Retina (tissue), 1 donor: ENCODE data around the gene CUL3.

Experiments used
- DNase-seq: peaks from one replicate; pipeline ENCODE4 v3.0.0-alpha.2; 2016

The CUL3 gene

DNA sequence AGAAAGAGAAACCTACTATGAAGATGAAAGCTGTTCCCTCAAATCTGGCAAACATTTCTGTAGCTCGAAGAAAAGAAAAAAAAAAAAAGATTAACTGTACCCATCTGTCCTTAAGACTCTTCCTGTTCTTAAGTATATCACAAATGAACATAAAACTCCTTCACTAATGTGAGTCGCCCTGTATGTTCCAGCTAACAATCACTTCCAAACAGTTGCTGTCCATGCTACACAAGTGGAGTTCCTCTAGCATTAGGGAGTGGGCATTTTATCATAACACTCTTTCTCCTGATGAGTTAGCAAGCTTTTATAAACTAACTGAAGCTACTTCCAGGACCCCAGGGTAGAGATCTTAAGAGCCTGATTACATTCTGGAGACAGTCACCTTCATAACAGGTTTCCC, 5.8 kb downstream of the CUL3 start:
- DNase-seq, result no peak

GRCh38 chr2:224577541-224577940, 7.6 kb downstream of the CUL3 start:
- DNase-seq, result no peak

DNA sequence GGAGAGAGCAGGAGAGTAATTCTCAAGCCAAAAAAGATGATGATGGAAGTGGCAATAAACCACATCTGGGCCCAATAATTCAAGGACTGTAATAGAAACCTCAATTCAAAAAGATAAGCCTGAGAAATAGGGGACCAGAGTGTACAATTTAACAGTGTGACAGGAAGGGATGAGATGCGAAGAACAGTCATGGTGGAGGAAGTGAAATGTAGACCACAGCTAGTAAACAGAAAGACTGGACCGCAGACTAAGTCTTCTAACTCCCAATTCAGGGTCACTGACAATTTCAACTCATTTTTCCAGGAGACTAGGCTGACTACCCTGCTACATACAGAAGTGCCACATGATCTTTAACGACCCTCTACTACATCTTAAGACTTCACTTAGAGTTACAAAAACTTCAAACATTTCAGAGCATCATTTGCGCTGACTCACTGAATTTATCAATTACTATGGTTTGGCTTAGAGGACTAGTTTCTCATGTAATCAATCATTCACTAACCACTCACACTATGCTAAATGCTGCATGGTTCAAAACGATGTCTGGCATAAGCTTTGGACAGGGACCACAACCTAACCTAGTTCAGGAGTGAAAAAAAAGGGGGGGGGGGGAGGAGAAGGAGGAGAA, 9.0 kb downstream of the CUL3 start:
- no peak for DNase-seq

GRCh38 chr2:224574423-224575084, 10.6 kb downstream of the CUL3 start:
- DNase-seq, result no peak

DNA sequence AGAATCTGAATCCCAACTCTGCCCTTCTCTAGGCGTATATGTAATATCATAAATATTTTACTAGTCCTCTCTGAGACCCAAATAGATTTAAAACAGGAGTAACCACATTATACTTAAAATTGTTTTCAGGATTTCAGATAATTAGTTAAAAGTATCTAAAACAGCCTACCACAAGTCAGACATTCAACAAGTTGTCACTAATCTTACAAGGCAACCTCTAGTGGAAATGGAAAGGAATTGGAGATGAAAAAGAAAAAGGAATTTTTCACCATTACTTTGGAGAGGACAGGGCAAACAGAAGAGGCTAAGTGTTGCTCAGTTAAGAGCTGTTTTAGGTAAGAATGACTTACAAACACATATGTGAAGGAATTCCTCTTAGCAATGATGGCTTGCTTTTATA, 11.4 kb downstream of the CUL3 start:
- no peak for DNase-seq

DNA sequence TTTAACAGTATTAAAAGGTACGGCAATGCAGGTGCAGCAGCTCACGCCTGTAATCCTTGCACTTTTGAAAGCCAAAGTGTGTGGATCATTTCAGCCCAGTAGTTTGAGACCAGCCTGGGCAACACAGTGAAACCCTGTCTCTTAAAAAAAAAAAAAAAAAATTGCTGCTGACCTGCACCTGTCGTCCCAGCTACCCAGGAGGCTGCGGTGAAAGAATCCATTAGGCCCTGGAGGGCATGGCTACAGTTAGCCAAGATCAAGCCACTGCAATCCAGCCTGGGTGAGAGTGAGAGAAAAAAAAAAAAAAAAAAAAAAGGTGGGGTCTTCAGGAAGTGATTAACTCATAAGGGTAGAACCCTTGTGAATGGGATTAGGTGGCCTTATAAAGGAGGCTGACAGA, 12.8 kb downstream of the CUL3 start:
- no peak for DNase-seq

DNA sequence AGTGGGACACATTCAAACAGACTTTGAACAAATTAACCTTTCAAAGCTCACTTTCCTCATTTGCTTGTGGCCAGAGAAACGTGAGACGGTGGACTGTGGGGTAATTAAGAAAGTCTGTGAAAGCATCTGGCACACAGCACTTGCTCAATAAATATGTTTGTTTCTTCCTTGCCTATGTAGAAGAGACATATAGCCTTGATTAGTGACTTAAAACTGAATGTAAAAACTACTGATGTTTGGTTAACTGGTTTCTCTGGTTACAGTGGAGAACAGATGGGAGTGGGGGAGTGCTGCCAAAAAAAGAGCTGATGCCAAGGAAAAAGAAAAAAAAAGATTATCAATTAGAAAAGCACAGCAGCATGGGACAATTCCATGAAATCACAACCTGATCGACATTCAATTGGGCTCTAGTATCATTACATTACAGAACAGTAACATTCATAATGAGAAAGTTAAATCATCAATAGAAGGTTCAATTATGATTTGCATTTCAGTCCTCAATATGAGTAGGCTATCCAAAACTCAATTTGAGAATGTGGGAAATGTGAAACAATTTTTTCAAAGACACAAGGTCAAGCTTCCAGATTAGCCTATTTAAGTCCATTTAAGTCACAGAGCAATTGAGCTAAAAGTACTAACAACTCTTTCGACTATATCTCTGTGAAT, 14.7 kb downstream of the CUL3 start:
- no peak for DNase-seq

- no peak for DNase-seq
These were observed 15.5 kb downstream of the CUL3 start for GRCh38 chr2:224569654-224570053.

GRCh38 chr2:224565452-224566035, 19.6 kb downstream of the CUL3 start:
- DNase-seq, result no peak

DNA sequence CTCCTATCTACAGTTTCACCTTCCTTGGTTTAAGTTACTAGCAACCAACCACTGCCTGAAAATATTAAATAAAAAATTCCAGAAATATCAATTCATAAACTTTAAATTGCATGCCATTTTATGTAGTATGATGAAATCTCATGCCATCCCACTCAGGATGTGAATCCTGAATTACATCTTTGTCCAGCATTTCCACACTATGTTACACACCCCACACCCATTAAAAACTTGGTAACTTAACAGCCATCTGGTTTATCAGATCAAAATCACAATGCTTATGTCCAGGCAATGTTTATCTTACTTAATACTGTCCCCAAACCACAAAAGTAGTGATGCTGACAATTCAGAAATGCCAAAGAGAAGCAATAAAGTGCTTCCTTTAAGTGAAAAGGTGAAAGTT, 21.6 kb downstream of the CUL3 start:
- DNase-seq, result no peak

DNA sequence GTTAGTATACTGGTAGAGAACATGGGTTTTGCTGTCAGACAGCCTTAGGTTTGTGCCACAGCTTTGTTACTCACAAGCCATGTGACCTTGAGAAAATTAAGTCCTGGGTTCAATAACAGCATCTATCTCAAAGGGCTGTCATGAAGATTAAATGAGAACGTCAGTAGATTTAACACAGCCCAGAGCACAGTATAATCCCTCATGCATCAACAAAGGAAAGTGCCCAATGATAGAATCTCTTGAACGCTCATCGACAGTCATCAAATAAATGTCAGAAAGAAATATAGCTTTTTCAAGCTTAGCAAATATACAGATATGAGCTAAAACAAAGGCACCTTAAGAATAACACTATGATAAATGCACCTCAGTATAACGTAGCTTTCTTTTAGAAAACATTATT, 22.3 kb downstream of the CUL3 start:
- DNase-seq, result no peak

- no peak for DNase-seq
These were observed 23.7 kb downstream of the CUL3 start for GRCh38 chr2:224561234-224562005.

DNA sequence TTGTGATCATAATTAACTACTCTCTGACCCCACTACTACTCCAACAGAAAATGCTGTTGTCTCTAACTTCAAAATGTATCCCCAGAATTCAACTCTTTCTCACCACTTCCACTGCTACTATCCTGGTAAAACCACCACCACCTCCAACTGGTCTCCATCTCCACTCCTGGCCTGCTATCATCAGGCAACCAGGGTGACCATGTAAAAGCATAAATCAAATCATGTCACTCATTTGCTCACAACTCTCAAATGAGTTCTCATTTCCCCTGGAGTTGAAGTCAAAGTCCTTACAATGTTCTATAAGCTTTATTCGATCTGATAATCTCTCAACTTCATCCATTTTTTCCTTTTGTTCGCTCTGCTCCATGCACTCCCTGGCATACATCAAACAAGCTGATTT, 24.6 kb downstream of the CUL3 start:
- no peak for DNase-seq

DNA sequence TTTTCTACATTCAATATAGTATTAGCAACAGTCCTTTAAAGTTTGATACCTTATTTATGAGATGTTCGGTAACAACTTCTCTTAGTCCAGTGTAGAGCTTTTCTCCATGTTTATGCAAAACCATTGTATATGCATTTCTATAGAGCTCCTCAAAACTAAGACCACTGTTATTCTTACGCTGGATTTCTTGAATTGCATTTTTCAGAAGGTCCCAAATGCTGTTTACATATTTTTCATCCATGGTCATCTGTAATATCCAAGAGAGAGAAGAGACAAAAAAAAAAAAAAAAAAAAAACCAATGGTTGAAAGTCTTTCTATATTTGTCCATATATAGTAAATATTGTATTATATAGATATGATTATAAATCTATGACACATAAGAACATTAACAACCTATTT, 27.6 kb downstream of the CUL3 start:
- no peak for DNase-seq

GRCh38 chr2:224556381-224556780, 28.8 kb downstream of the CUL3 start:
- no peak for DNase-seq

GRCh38 chr2:224555823-224556366, 29.3 kb downstream of the CUL3 start:
- no peak for DNase-seq

DNA sequence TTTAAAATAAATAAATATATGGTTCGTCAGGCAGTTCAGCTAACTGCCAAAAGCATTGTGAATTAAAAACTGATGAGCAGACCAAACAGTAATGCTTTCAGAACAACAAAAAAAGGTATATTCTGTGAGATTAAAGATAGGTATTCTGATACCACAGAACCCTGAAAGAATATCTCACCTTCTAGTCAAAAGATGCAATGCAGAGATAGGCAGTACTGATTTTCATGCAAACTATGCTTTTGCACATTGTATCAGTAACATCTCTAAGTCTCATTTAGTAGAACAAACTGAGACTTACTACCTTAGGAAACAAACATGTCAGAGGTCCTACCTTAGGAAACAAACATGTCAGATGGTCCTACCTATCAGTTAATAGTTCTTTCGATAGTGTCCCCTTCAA, 32.4 kb downstream of the CUL3 start:
- no peak for DNase-seq

GRCh38 chr2:224551693-224552092, 33.5 kb downstream of the CUL3 start:
- no peak for DNase-seq

GRCh38 chr2:224546926-224547325, 38.2 kb downstream of the CUL3 start:
- no peak for DNase-seq

DNA sequence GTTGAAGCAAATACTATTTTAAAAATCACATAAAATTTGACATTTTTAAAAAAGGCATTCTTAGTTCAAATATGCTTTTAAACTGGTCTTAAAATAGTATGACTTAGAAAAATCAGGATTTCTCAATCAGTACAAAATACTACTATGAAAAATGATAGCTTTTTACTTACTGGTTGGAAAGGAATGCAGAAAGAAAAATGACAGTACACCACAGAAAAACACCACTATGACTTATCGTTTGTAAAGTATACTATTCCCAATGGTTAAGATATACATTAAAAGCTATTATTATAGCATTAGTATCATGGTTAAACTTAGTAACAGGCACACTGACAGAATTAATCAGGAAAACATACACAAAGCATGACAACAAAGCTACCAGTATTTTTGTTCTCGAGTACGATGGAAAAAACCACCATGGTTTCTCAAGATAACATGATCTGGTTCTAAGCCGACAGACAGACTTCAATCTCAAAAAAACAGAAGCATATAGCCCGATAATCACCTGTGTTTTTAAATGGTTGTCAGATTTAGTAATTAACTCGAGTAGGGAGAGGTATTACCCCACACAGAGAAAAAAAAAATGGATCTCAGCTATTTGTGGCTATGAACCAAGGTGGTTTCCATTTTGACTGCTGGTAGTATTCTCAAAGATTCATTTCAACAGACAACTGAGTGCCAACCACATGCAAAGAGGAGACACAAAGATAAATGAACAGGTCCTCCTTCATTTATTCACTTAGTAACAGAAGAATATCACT, 39.1 kb downstream of the CUL3 start:
- DNase-seq, result no peak

DNA sequence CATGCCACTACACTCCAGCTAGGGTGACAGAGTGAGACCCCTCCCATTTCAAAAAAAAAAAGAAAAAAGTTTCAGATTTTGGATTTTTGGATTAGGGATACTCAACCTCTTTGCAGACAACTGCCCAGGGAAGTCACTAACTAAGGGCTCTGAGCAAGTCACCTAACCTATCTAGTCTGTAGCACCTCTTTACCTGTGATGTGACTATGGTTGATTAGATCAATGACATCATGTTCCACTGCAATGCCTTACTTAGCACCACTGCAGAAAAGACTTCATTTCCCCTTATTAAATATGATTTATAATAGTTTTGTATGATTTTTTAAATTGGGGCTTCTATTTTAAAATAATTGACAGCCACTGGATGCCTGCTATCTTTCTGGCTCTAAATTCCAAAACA, 41.2 kb downstream of the CUL3 start:
- DNase-seq, result no peak

- DNase-seq, result no peak
These were observed 46.5 kb downstream of the CUL3 start for GRCh38 chr2:224538561-224539138.
